KMS-11 (cell line): Measurements from ENCODE around the gene CXCR6.

Source experiments
- H2AFZ ChIP-seq: fragments of 200-600 bp; sonication (generic); 2 replicates; pipeline ENCODE4 v1.6.1; 2016; ENCODE audit warnings: antibody characterized with exemption, mixed run types, low read depth
- H3K27ac ChIP-seq: fragments of 200-600 bp; sonication (generic); 2 replicates; pipeline ENCODE4 v1.6.1; 2016; ENCODE audit warnings: mild to moderate bottlenecking, mixed run types
- H3K27me3 ChIP-seq: fragments of 200-600 bp; sonication (generic); 2 replicates; pipeline ENCODE4 v1.6.1; 2017; ENCODE audit warnings: mild to moderate bottlenecking, low read depth, mixed run types, moderate library complexity; ENCODE audit not compliant: insufficient read depth
- H3K36me3 ChIP-seq: fragments of 200-600 bp; sonication (generic); 2 replicates; pipeline ENCODE4 v1.6.1; 2017; ENCODE audit warnings: mild to moderate bottlenecking, mixed run types; ENCODE audit not compliant: insufficient read depth
- H3K4me1 ChIP-seq: fragments of 200-600 bp; sonication (generic); 2 replicates; pipeline ENCODE4 v1.6.1; 2016; ENCODE audit warnings: mild to moderate bottlenecking, low read depth, mixed run types; ENCODE audit not compliant: poor library complexity, severe bottlenecking
- H3K4me2 ChIP-seq: fragments of 200-600 bp; sonication (generic); 2 replicates; pipeline ENCODE4 v1.7.0; 2016; ENCODE audit warnings: mild to moderate bottlenecking, mixed run types
- H3K4me3 ChIP-seq: fragments of 200-600 bp; sonication (generic); IDR thresholded peaks from 2 replicates; pipeline ENCODE4 v1.6.1; 2017; ENCODE audit warnings: low read depth, low read length, mixed read lengths; ENCODE audit not compliant: insufficient read depth
- H3K79me2 ChIP-seq: fragments of 200-600 bp; sonication (generic); 2 replicates; pipeline ENCODE4 v1.6.1; 2016; ENCODE audit warnings: low read depth, mixed run types; ENCODE audit not compliant: insufficient read depth
- H3K9ac ChIP-seq: fragments of 200-600 bp; sonication (generic); 2 replicates; pipeline ENCODE4 v1.6.1; 2016; ENCODE audit warnings: mild to moderate bottlenecking, mixed run types
- H4K20me1 ChIP-seq: fragments of 200-600 bp; sonication (generic); 2 replicates; pipeline ENCODE4 v1.6.1; 2016; ENCODE audit warnings: mild to moderate bottlenecking, mixed run types; ENCODE audit not compliant: insufficient read depth
- CTCF ChIP-seq: fragments of 200-600 bp; sonication (generic); conservative IDR thresholded peaks from 2 replicates; pipeline ENCODE4 v1.6.1; 2017; ENCODE audit warnings: low read depth, mild to moderate bottlenecking, antibody characterized with exemption, low read length, moderate library complexity, mixed read lengths

Gene CXCR6

DNA sequence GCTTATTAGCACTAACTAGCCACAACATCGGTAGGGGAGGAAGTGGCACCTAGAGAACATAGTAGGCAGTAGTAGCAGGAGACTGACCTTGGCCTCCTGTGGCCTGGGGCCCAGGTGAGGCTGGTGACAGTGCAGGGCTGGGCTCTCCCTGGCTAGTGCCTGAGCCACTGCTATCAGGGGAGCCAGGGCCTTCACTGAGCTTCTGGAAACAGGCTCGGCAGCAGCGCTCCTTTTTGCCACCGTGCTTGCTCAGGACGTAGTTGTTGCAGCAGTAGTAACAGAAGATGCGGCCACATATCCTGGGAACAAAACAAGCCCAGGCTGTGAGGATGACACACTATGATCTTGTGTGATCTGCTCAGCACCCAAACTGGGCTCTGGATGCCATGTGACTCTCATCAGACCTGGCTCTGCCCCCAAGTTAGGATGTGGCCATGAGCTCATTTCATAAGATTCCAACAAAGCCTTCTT lies 15.1 kb downstream of the CXCR6 start:
- H3K4me1 ChIP-seq, result no peaks in the 10 kb centered on the region
- no peak overlapping the region for H3K4me3 ChIP-seq
- H4K20me1 ChIP-seq, result no peaks in the 10 kb centered on the region
- no peak for TF ChIP-seq CTCF
- H3K36me3 ChIP-seq, result no peaks in the 10 kb centered on the region
- no peak overlapping the region for H3K9ac ChIP-seq
- H3K27me3 ChIP-seq, result no peaks in the 10 kb centered on the region
- H3K27ac ChIP-seq, result no peak overlapping the region
- H2AFZ ChIP-seq, result no peak overlapping the region
- no peaks in the 10 kb centered on the region for H3K79me2 ChIP-seq
- H3K4me2 ChIP-seq, result no peak overlapping the region

GRCh38 chr3:45959201-45959600 lies 15.9 kb downstream of the CXCR6 start:
- no peak overlapping the region for H3K9ac ChIP-seq
- no peaks in the 10 kb centered on the region for H3K27me3 ChIP-seq
- H3K4me1 ChIP-seq, result no peaks in the 10 kb centered on the region
- H3K4me3 ChIP-seq, result no peak overlapping the region
- no peaks in the 10 kb centered on the region for H3K79me2 ChIP-seq
- H3K27ac ChIP-seq, result no peak overlapping the region
- no peak overlapping the region for H2AFZ ChIP-seq
- no peaks in the 10 kb centered on the region for H3K36me3 ChIP-seq
- H4K20me1 ChIP-seq, result no peaks in the 10 kb centered on the region
- TF ChIP-seq CTCF, result no peak
- H3K4me2 ChIP-seq, result no peak overlapping the region

GRCh38 chr3:45960289-45960688 lies 17.0 kb downstream of the CXCR6 start:
- Histone ChIP-seq H3K27ac (no peak overlapping the region), H3K27me3 (no peaks in the 10 kb centered on the region), H3K4me1 (no peaks in the 10 kb centered on the region), H3K4me3 (no peak overlapping the region), H4K20me1 (no peaks in the 10 kb centered on the region), H3K79me2 (no peaks in the 10 kb centered on the region), H3K4me2 (no peak overlapping the region), H3K9ac (no peak overlapping the region), H2AFZ (no peak overlapping the region), H3K36me3 (no peaks in the 10 kb centered on the region)
- no peak for TF ChIP-seq CTCF

DNA sequence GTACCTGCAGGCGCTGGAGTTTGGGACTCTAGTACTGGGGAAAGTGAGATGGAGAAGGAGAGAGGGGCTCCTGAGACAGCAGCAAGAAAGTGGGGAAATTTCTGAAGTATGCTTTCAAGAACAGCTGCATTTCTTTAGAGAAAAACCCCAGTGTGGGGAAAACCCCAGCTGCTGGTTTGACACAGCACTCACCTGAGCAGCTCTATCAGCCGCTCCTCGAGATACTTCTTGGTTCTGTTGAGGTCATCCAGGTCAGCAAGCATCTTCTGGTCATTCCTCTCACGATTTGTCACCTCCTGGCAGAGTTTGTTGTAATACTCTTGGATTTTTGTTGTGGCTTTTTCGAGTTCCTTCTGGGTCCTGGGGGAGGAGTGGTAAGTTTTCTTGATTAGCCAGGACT lies 18.8 kb downstream of the CXCR6 start:
- no peaks in the 10 kb centered on the region for H3K79me2 ChIP-seq
- no peaks in the 10 kb centered on the region for H3K27me3 ChIP-seq
- H3K27ac ChIP-seq, result no peak overlapping the region
- no peak overlapping the region for H3K4me2 ChIP-seq
- no peaks in the 10 kb centered on the region for H3K4me1 ChIP-seq
- no peak for TF ChIP-seq CTCF
- no peak overlapping the region for H3K4me3 ChIP-seq
- no peak overlapping the region for H3K9ac ChIP-seq
- H3K36me3 ChIP-seq, result no peaks in the 10 kb centered on the region
- H4K20me1 ChIP-seq, result no peaks in the 10 kb centered on the region
- no peak overlapping the region for H2AFZ ChIP-seq
